Spleen (tissue), 11 donors: ENCODE results near the gene NHSL1. TPM values are rescaled to one million over a fixed set of nuclear protein-coding genes. Genes with fewer than 3 reads are reported as not detected.

Experiments
- DNase-seq: peaks from one replicate; pipeline ENCODE4 v3.0.0-alpha.2; 2020
- H3K27ac ChIP-seq, 8 donors: fragments of 200-600 bp; sonication (generic) in 7 of 8; 1 replicate in 4 of 8; 2 replicates in 4 of 8; pipeline versions ENCODE4 v1.5.0 to v1.8.0; 2016 to 2021; ENCODE audit warnings: inconsistent platforms in 4 of 8, mild to moderate bottlenecking in 4 of 8, moderate library complexity in 1 of 8
- H3K27me3 ChIP-seq, 7 donors: fragments of 200-600 bp; sonication (generic) in 6 of 7; replicated peaks in 1 of 7; 1 replicate in 4 of 7; 2 replicates in 3 of 7; pipeline versions ENCODE4 v1.5.0 to v1.8.0; 2016 to 2021; ENCODE audit warnings: inconsistent platforms in 3 of 7, mild to moderate bottlenecking in 1 of 7
- H3K36me3 ChIP-seq, 6 donors: fragments of 200-600 bp; sonication (generic) in 5 of 6; 1 replicate in 4 of 6; 2 replicates in 2 of 6; pipeline versions ENCODE4 v1.5.0 to v1.8.0; 2016 to 2021; ENCODE audit warnings: inconsistent platforms in 2 of 6
- H3K4me1 ChIP-seq, 6 donors: fragments of 200-600 bp; sonication (generic) in 5 of 6; 1 replicate in 3 of 6; 2 replicates in 3 of 6; pipeline versions ENCODE4 v1.5.0 to v1.8.0; 2016 to 2021; ENCODE audit warnings: inconsistent platforms in 3 of 6
- H3K4me3 ChIP-seq, 8 donors: fragments of 200-600 bp; sonication (generic) in 7 of 8; 1 replicate in 4 of 8; 2 replicates in 4 of 8; pipeline versions ENCODE4 v1.5.0 to v1.8.0; 2016 to 2021; ENCODE audit warnings: inconsistent platforms in 4 of 8, mild to moderate bottlenecking in 4 of 8, moderate library complexity in 2 of 8
- H3K9me3 ChIP-seq, 8 donors: fragments of 200-600 bp; sonication (generic) in 7 of 8; 1 replicate in 4 of 8; 2 replicates in 4 of 8; pipeline versions ENCODE4 v1.5.0 to v1.8.0; 2016 to 2021; ENCODE audit warnings: inconsistent platforms in 4 of 8
- POLR2A ChIP-seq, 3 donors: fragments of 450-650 bp; IDR thresholded peaks; one replicate each; pipeline ENCODE4 v1.5.1; 2017; ENCODE audit warnings: antibody characterized with exemption in 3 of 3, mild to moderate bottlenecking in 1 of 3
- POLR2AphosphoS5 ChIP-seq, 3 donors: sonication (generic); formaldehyde crosslinking; IDR thresholded peaks; one replicate each; pipeline ENCODE4 v1.5.1; 2017; ENCODE audit warnings: antibody characterized with exemption in 3 of 3
- WGBS, 5 donors: extraction: QIAGEN DNeasy Blood & Tissue Kit in 3 of 5; methylation state at CpG; one replicate each; pipeline versions ENCODE4 v1.1.5 to v1.1.7; 2013 to 2018; 5-methylcytosine and 5-hydroxymethylcytosine counted together
- intact Hi-C: fragments of 100-400 bp; cut with DNase I; formaldehyde crosslinking; loops from one replicate; pipeline ENCODE4 v1.15.0; 2023; ENCODE audit warnings: low total_unique reads
- polyA plus RNA-seq, 3 donors: library from polyadenylated mRNA; stranded (reverse); fragments of 200-250 nt; gene quantifications; one replicate each; pipeline ENCODE4 v1.2.1, GENCODE V29; 2013
- total RNA-seq, 7 donors: library from RNA; depleted of rRNA in 3 of 7; stranded (reverse); fragments of >200 nt in 3 of 7; fragmentation: NEBNext Ultra II Directional in 4 of 7; extraction: Animal tissue kit (Norgen Biotek cat#: 25700) in 4 of 7; gene quantifications; one replicate each; pipeline versions ENCODE4 v1.1.0 to v1.2.1, GENCODE V29; 2016 to 2021
- TF ChIP-seq, protein P1 (sequence below), 11 experiments: fragments of 200-600 bp in 7 of 11; fragments of 450-650 bp in 4 of 11; sonication (generic) in 4 of 11; IDR thresholded peaks in 8 of 11; conservative IDR thresholded peaks in 3 of 11; 1 replicate in 7 of 11; 2 replicates in 4 of 11; pipeline versions ENCODE4 v1.4.0 to v1.8.0; 2016 to 2021; ENCODE audit warnings: antibody characterized with exemption in 11 of 11, inconsistent platforms in 4 of 11, mild to moderate bottlenecking in 1 of 11
- donor health status: healthy with polysubstance abuse.
- donor health status: DM: no; HTN: no; CAD: no; lungs with moderate emphysema.
- donor health status: DM: no; HTN: no; CAD: no.
- donor health status: Bipolar disorder and iron deficiency.
- donor health status: healthy.
- donor health status: DM: no; HTN: no; CAD: no.
- donor health status: DM: yes; HTN: yes; CAD: no.

The NHSL1 gene
- total and polyA plus RNA-seq, 10 donors, result 0.39 to 14.0 (median 6.7) TPM

DNA sequence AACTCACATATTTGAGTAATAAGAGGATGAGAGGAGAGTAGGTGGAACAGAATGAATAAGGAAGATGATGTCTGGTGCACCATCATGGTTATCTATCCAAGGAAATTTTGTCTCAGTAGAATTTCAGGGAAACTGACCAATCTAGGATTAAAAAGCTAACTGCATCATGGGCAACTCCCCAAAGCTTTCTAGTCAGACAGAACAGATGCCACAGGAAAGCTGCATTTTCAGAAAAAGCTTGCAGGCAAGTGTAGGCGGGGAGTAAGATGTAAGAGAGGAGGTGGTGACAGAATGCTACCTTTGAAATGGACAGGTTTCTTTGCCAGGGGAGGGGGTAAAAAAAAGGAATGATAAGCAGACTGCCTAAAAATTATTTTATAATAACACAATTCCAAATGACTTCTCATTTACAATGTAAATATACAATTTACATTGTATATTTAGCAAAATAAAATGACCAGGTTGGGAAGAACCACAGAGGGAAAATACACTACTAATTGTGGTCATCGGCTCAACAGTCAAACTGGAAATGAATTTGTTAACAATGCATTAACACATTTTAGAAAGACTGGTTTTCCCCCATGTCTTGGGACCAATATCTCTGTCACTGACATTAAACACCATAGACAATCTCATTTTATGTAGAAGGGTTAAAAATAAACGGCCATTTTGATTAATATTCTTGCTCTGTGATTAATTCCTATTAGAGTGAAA lies 15.1 kb downstream of the NHSL1 start:
- intact Hi-C loops, result no loop called here
- WGBS, 5 donors, result 79 to 94% (median 90%) methylated on average over 3 of the region's 3 CpGs
- H3K36me3 ChIP-seq, result no peaks in the 10 kb centered on the region

DNA sequence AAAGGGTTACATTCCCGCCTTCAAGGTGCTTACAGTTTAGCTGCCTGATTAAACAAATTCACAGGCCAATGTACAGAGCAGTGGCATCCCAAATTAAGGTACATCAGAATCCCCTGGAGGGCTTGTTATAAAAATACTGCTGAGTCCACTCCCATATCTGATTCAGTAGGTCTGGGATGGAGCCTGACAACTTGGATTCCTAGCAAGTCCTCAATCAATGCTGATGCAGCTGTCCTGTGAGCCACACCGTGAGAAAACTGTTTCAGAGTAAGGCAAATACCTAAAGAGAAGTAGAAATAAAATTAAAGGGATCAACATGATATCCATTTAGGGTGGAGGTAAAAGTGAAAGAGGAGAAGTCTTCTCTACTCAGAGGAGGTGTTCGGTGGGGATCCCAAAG lies 16.5 kb downstream of the NHSL1 start:
- Histone ChIP-seq H3K9me3 (no peaks in the 10 kb centered on the region), H3K4me1 (no peaks in the 10 kb centered on the region), H3K27me3 (no peaks in the 10 kb centered on the region), H3K27ac (no peak overlapping the region), H3K4me3 (no peak overlapping the region), H3K36me3 (no peaks in the 10 kb centered on the region)
- TF ChIP-seq POLR2A (IDR thresholded peaks at IDR 0.05), result no peak
- no peak for TF ChIP-seq POLR2AphosphoS5 (IDR thresholded peaks at IDR 0.05)
- TF ChIP-seq, protein P1, sequence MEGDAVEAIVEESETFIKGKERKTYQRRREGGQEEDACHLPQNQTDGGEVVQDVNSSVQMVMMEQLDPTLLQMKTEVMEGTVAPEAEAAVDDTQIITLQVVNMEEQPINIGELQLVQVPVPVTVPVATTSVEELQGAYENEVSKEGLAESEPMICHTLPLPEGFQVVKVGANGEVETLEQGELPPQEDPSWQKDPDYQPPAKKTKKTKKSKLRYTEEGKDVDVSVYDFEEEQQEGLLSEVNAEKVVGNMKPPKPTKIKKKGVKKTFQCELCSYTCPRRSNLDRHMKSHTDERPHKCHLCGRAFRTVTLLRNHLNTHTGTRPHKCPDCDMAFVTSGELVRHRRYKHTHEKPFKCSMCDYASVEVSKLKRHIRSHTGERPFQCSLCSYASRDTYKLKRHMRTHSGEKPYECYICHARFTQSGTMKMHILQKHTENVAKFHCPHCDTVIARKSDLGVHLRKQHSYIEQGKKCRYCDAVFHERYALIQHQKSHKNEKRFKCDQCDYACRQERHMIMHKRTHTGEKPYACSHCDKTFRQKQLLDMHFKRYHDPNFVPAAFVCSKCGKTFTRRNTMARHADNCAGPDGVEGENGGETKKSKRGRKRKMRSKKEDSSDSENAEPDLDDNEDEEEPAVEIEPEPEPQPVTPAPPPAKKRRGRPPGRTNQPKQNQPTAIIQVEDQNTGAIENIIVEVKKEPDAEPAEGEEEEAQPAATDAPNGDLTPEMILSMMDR (IDR thresholded peaks at IDR 0.05 in 8 of 11, conservative IDR thresholded peaks at IDR 0.05 in 3 of 11), result no peak
- intact Hi-C loops, result no loop called here
- WGBS, 5 donors, result 89 to 97% (median 92%) methylated on average over 3 of the region's 3 CpGs
- DNase-seq, result no peak

More for the DNA sequence above, 15.1 kb downstream of the NHSL1 start:
- Histone ChIP-seq H3K4me1 (no peaks in the 10 kb centered on the region), H3K27ac (no peak overlapping the region), H3K4me3 (no peak overlapping the region), H3K9me3 (no peaks in the 10 kb centered on the region), H3K27me3 (no peaks in the 10 kb centered on the region)
- TF ChIP-seq POLR2A (IDR thresholded peaks at IDR 0.05), result no peak
- no peak for TF ChIP-seq POLR2AphosphoS5 (IDR thresholded peaks at IDR 0.05)
- DNase-seq, result no peak

DNA sequence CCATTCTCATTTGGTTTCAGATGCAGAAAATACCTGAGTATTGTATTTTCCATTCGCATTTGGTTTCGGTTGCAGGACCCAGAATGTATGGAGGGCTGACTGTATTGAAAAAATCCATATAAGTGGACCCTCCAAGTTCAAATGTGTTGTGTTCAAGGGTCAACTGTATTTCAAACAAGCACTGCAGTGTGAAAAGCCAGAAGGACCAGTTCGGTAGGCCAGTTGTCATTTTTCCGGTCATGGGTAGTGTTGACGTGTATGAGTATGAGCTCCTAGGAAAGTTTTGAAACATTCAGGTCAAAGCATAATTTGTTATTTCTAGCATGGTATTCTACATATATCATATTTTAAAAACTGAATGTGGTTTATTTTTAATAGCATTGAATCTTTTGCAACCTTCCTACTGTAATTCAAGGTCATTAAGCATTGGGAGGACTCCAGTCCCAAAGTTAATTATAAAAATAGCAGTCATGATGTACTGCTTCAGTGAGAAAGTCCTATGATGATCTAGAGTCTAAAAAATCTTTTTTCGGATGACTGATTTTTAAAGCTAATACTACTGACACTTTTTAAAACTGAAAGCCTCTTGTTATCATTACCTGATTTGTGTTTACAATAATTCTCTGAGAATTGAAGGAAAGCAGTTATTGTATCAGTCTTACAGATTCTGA lies 18.9 kb downstream of the NHSL1 start:
- H3K27me3 ChIP-seq, result no peaks in the 10 kb centered on the region
- 87 to 97% (median 96%) methylated on average over 6 of the region's 6 CpGs for WGBS, 5 donors
- H3K4me3 ChIP-seq, result no peak overlapping the region
- no peaks in the 10 kb centered on the region for H3K36me3 ChIP-seq
- no peak for DNase-seq
- TF ChIP-seq POLR2A (IDR thresholded peaks at IDR 0.05) (no peak), POLR2AphosphoS5 (IDR thresholded peaks at IDR 0.05) (no peak)
- TF ChIP-seq, protein P1 (IDR thresholded peaks at IDR 0.05 in 8 of 11, conservative IDR thresholded peaks at IDR 0.05 in 3 of 11), result no peak
- intact Hi-C loops, result no loop called here
- H3K9me3 ChIP-seq, result no peaks in the 10 kb centered on the region
- H3K4me1 ChIP-seq, result no peaks in the 10 kb centered on the region
- H3K27ac ChIP-seq, result no peak overlapping the region

DNA sequence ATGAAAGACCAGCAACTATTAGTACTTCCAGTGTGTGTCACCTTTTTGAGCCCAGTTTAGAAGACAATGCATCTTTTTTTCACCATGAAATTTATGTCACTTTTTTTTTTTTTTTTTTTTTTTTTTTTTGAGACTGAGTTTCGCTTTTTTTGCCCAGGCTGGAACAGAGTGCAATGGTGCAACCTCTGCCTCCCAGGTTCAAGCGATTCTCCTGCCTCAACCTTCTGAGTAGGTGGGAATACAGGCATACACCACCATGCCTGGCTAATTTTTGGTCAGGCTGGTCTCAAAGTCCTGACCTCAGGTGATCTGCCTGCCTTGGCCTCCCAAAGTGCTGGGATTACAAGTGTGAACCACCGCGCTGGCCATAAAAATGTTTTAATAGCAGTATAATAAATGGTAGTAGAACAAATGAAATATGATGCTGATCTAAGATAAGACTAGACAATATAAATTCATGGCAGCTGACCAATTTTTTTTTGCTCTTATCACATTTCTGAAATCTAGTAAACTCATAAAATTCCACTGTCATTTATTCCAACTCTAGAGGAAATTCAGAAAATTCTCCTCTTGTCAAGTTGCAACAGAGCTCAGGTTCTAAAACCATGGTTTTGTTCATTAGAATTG lies 21.3 kb downstream of the NHSL1 start:
- H3K36me3 ChIP-seq, result no peaks in the 10 kb centered on the region
- DNase-seq, result no peak
- 74 to 98% (median 94%) methylated on average over 4 of the region's 4 CpGs for whole genome bisulfite sequencing, 5 donors
- TF ChIP-seq POLR2AphosphoS5 (IDR thresholded peaks at IDR 0.05), result no peak
- TF ChIP-seq POLR2A (IDR thresholded peaks at IDR 0.05), result no peak
- TF ChIP-seq, protein P1 (IDR thresholded peaks at IDR 0.05 in 8 of 11, conservative IDR thresholded peaks at IDR 0.05 in 3 of 11), result no peak
- H3K27me3 ChIP-seq, result no peaks in the 10 kb centered on the region
- intact Hi-C loops, result no loop called here
- no peak overlapping the region for H3K4me3 ChIP-seq
- H3K9me3 ChIP-seq, result no peaks in the 10 kb centered on the region
- no peaks in the 10 kb centered on the region for H3K4me1 ChIP-seq
- no peak overlapping the region for H3K27ac ChIP-seq
